Measurements from ENCODE around the gene KCNH6. TPM values are rescaled to one million over a fixed set of nuclear protein-coding genes. Genes with fewer than 3 reads are reported as not detected.

The KCNH6 gene
- total RNA-seq, 6 experiments from 2014 or later, result not detected

DNA sequence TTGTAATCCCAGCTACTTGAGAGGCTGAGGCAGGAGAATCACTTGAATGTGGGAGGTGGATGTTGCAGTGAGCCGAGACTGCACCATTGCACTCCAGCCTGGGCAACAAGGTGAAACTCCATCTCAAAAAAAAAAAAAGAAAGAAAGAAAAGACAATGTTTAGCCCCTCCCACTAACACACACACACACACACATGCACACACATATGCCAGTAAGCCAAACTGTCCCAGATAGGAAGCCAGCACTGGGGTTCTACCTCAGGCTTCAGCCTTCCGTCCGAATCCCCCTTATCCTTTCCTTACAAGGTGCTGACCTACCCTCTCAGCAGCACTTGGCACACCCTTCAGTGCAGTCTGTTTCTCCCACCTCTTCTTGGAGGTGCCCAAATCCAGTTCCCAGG is 8.7 kb upstream of the KCNH6 start:
- no peak overlapping the region for H3K27ac Mint-ChIP-seq
- H3K4me1 Mint-ChIP-seq (ENCODE audit: low read depth), result peaks cover 18% of the 10 kb centered on the region
- no peak for DNase-seq
- H3K36me3 Mint-ChIP-seq (ENCODE audit: low read depth), result peaks cover 3% of the 10 kb centered on the region; the same call in 1 of the 2 replicates
- H3K9me3 Mint-ChIP-seq, result no peaks in the 10 kb centered on the region
- peaks cover 45% of the 10 kb centered on the region for H3K27me3 Mint-ChIP-seq (ENCODE audit: insufficient read depth)
- TF ChIP-seq, protein P1, sequence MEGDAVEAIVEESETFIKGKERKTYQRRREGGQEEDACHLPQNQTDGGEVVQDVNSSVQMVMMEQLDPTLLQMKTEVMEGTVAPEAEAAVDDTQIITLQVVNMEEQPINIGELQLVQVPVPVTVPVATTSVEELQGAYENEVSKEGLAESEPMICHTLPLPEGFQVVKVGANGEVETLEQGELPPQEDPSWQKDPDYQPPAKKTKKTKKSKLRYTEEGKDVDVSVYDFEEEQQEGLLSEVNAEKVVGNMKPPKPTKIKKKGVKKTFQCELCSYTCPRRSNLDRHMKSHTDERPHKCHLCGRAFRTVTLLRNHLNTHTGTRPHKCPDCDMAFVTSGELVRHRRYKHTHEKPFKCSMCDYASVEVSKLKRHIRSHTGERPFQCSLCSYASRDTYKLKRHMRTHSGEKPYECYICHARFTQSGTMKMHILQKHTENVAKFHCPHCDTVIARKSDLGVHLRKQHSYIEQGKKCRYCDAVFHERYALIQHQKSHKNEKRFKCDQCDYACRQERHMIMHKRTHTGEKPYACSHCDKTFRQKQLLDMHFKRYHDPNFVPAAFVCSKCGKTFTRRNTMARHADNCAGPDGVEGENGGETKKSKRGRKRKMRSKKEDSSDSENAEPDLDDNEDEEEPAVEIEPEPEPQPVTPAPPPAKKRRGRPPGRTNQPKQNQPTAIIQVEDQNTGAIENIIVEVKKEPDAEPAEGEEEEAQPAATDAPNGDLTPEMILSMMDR (IDR thresholded peaks at IDR 0.05), result no peak
- no peak overlapping the region for H3K4me3 Mint-ChIP-seq

DNA sequence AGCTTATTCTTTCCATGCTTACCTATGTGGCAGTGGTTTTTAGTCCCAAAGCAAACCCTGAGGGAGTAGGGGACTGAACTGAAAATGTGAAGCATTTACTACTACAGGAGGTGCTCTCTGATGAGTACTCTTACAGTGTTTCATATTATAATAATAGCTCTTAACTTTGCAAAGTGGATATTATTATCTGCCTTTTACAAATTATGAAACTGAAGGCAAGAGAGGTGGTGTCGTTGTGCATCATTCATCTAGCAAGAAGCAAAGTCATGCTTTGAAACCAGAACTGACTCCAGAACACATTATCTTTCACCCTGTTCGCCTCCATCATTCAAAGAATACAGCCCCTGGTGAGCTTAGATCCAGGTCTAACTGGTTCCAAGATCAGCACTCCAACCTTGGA is 8.2 kb upstream of the KCNH6 start:
- TF ChIP-seq, protein P1 (IDR thresholded peaks at IDR 0.05), result no peak
- Mint-ChIP-seq H3K27me3 (ENCODE audit: insufficient read depth) (peaks cover 40% of the 10 kb centered on the region), H3K36me3 (ENCODE audit: low read depth) (no peaks in the 10 kb centered on the region), H3K9me3 (no peaks in the 10 kb centered on the region), H3K27ac (no peak overlapping the region), H3K4me1 (ENCODE audit: low read depth) (peaks cover 18% of the 10 kb centered on the region), H3K4me3 (no peak overlapping the region)
- no peak for DNase-seq

GRCh38 chr17:63515426-63515825 is 7.7 kb upstream of the KCNH6 start:
- no peak overlapping the region for H3K4me3 Mint-ChIP-seq
- H3K9me3 Mint-ChIP-seq, result no peaks in the 10 kb centered on the region
- peaks cover 38% of the 10 kb centered on the region for H3K27me3 Mint-ChIP-seq (ENCODE audit: insufficient read depth)
- peaks cover 18% of the 10 kb centered on the region for H3K4me1 Mint-ChIP-seq (ENCODE audit: low read depth)
- no peaks in the 10 kb centered on the region for H3K36me3 Mint-ChIP-seq (ENCODE audit: low read depth)
- no peak for DNase-seq
- TF ChIP-seq, protein P1 (IDR thresholded peaks at IDR 0.05), result no peak
- H3K27ac Mint-ChIP-seq, result no peak overlapping the region

DNA sequence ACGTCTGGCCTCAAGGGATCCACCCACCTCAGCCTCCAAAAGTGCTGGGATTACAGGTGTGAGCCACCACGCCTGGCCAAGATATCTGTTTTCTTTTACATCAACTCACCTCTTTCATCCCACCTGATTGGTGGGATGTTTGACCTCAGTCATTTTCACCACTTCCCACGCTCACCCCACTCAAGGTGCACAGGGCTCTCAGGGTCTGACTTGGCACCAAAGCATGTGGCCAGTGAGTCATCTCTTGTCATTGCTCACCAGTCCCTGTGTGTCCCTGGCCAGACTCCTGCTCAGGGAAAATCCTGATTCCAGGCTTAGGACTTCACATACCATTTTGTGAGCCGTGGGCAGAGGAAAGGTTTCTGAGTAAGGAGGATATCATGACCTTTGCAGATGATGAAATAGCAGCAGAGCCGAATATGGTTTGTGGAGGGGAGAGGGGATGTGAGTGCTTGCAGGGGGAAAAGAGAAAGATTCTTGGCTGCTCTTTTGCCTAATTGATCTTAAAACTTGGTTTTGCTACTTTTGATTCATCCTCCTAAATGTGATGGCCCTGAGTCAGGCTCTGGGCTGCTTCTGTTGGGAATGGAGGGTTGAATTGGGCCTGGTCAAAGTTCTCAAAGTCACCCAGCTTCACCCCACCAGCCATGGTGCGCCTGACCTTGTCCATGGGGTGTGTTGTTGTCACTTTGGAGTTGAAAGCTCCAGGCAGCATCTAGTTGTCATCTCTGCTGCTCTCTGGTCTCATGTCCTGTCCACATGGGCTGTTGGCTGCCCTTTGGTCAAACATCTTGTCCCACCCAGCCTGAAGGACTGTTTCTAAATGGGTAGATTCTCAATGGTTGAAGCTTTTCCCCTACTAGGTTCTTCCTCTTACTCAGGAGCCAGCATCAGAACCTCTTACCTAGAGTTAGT is 6.0 kb upstream of the KCNH6 start:
- DNase-seq, result peak; percentile 68
- H3K27me3 Mint-ChIP-seq (ENCODE audit: insufficient read depth), result peaks cover 44% of the 10 kb centered on the region
- peak overlapping the region; percentile 59; the same call in 1 of the 2 replicates for H3K27ac Mint-ChIP-seq
- H3K9me3 Mint-ChIP-seq, result no peaks in the 10 kb centered on the region
- H3K4me3 Mint-ChIP-seq, result no peak overlapping the region
- H3K36me3 Mint-ChIP-seq (ENCODE audit: low read depth), result no peaks in the 10 kb centered on the region
- TF ChIP-seq, protein P1 (IDR thresholded peaks at IDR 0.05), result no peak
- peaks cover 18% of the 10 kb centered on the region for H3K4me1 Mint-ChIP-seq (ENCODE audit: low read depth)

GRCh38 chr17:63517825-63518534 is 5.2 kb upstream of the KCNH6 start:
- no peaks in the 10 kb centered on the region for H3K9me3 Mint-ChIP-seq
- TF ChIP-seq, protein P1 (IDR thresholded peaks at IDR 0.05), result no peak
- peaks cover 42% of the 10 kb centered on the region for H3K27me3 Mint-ChIP-seq (ENCODE audit: insufficient read depth)
- 0 out of 2 replicates have a peak overlapping the region, but pooled peaks have one; percentile 59 for H3K27ac Mint-ChIP-seq
- peaks cover 18% of the 10 kb centered on the region for H3K4me1 Mint-ChIP-seq (ENCODE audit: low read depth)
- no peak for DNase-seq
- no peak overlapping the region for H3K4me3 Mint-ChIP-seq
- no peaks in the 10 kb centered on the region for H3K36me3 Mint-ChIP-seq (ENCODE audit: low read depth)
